C4-2B (cell line): Measurements from ENCODE around the gene TRIM14.

Experiments used
- H3K27ac ChIP-seq: fragments of 450-650 bp; 2 replicates; pipeline ENCODE4 v1.5.1; 2017
- CTCF ChIP-seq: fragments of 450-650 bp; conservative IDR thresholded peaks from 2 replicates; pipeline ENCODE4 v1.5.1; 2017; ENCODE audit warnings: mild to moderate bottlenecking
- ZFX ChIP-seq: fragments of 450-650 bp; IDR thresholded peaks from 2 replicates; pipeline ENCODE4 v1.6.1; 2017

Gene TRIM14

GRCh38 chr9:98118640-98119601 is at the start of gene TRIM14:
Gene TRIM14 (minus strand): TSS chr9:98119222. CDS start chr9:98119188, 34 bp downstream.
- H3K27ac ChIP-seq, result peak within 1 kb of the TSS; percentile 86
- peak; percentile 72; the same call in 1 of the 2 replicates for TF ChIP-seq ZFX
- peak; percentile 53 for TF ChIP-seq CTCF

- H3K27ac ChIP-seq, result no peak overlapping the region
- TF ChIP-seq ZFX (no peak), CTCF (no peak)
These were observed 49.2 kb upstream of the TRIM14 start for GRCh38 chr9:98168153-98168780.

GRCh38 chr9:98164912-98165311 is 45.9 kb upstream of the TRIM14 start:
- no peak for TF ChIP-seq ZFX
- no peak for TF ChIP-seq CTCF
- no peak overlapping the region for H3K27ac ChIP-seq

GRCh38 chr9:98162613-98163012 is 43.6 kb upstream of the TRIM14 start:
- no peak overlapping the region for H3K27ac ChIP-seq
- TF ChIP-seq ZFX, result no peak
- no peak for TF ChIP-seq CTCF

- TF ChIP-seq CTCF (no peak), ZFX (no peak)
- no peak overlapping the region for H3K27ac ChIP-seq
These were observed 42.8 kb upstream of the TRIM14 start for GRCh38 chr9:98161851-98162250.

- H3K27ac ChIP-seq, result peak overlapping the region; percentile 76
- no peak for TF ChIP-seq CTCF
These were observed 40.8 kb upstream of the TRIM14 start for GRCh38 chr9:98159790-98160189.

- TF ChIP-seq ZFX (no peak), CTCF (no peak)
- H3K27ac ChIP-seq, result peak overlapping the region; percentile 76
These were observed 40.3 kb upstream of the TRIM14 start for GRCh38 chr9:98159301-98159700.
